Tibial nerve (tissue), 4 donors: ENCODE results near the gene TKFC. TPM values are rescaled to one million over a fixed set of nuclear protein-coding genes. Genes with fewer than 3 reads are reported as not detected.

Experiments used
- DNase-seq, 2 donors: peaks; one replicate each; pipeline ENCODE4 v3.0.0-alpha.2; 2019; ENCODE audit warnings: low spot score in 2 of 2
- H3K27ac ChIP-seq, 4 donors: fragments of 200-600 bp; sonication (generic) in 3 of 4; one replicate each; pipeline ENCODE4 v1.5.1; 2017 to 2019; ENCODE audit warnings: mild to moderate bottlenecking in 1 of 4
- H3K27me3 ChIP-seq, 2 donors: fragments of 200-600 bp; sonication (generic) in 1 of 2; one replicate each; pipeline versions ENCODE4 v1.5.1 to v1.6.0; 2017 to 2019
- H3K36me3 ChIP-seq, 3 donors: fragments of 200-600 bp; sonication (generic); one replicate each; pipeline ENCODE4 v1.5.1; 2018 to 2019
- H3K4me1 ChIP-seq, 4 donors: fragments of 200-600 bp; sonication (generic) in 3 of 4; one replicate each; pipeline ENCODE4 v1.5.1; 2017 to 2019
- H3K4me3 ChIP-seq, 4 donors: fragments of 200-600 bp; sonication (generic) in 3 of 4; one replicate each; pipeline ENCODE4 v1.5.1; 2017 to 2019; ENCODE audit warnings: mild to moderate bottlenecking in 1 of 4, moderate library complexity in 1 of 4
- H3K9me3 ChIP-seq, 4 donors: fragments of 200-600 bp; sonication (generic) in 3 of 4; one replicate each; pipeline ENCODE4 v1.5.1; 2017 to 2019
- EP300 ChIP-seq, 2 donors: sonication (generic); formaldehyde crosslinking; IDR thresholded peaks; one replicate each; pipeline ENCODE4 v1.6.1; 2017; ENCODE audit warnings: antibody characterized with exemption in 2 of 2, mild to moderate bottlenecking in 1 of 2
- POLR2A ChIP-seq, 2 donors: fragments of 450-650 bp; IDR thresholded peaks; one replicate each; pipeline ENCODE4 v1.6.1; 2017; ENCODE audit warnings: antibody characterized with exemption in 2 of 2, mild to moderate bottlenecking in 2 of 2, moderate library complexity in 2 of 2
- WGBS, 2 donors: methylation state at CpG; one replicate each; pipeline ENCODE4 v1.1.5; 2018; 5-methylcytosine and 5-hydroxymethylcytosine counted together
- total RNA-seq, 4 donors: library from RNA; depleted of rRNA; stranded (reverse); fragments of >200 nt; gene quantifications; one replicate each; pipeline ENCODE4 v1.1.0, GENCODE V29; 2016
- TF ChIP-seq, protein P1 (sequence below), 5 experiments: fragments of 200-600 bp in 3 of 5; fragments of 450-650 bp in 2 of 5; sonication (generic) in 3 of 5; IDR thresholded peaks; one replicate each; pipeline ENCODE4 v1.5.1; 2016 to 2019; ENCODE audit warnings: antibody characterized with exemption in 5 of 5, mild to moderate bottlenecking in 3 of 5, moderate library complexity in 2 of 5

Gene TKFC
- total RNA-seq, 4 donors from 2014 or later = 15.0 to 39.6 (median 24.5) TPM

DNA sequence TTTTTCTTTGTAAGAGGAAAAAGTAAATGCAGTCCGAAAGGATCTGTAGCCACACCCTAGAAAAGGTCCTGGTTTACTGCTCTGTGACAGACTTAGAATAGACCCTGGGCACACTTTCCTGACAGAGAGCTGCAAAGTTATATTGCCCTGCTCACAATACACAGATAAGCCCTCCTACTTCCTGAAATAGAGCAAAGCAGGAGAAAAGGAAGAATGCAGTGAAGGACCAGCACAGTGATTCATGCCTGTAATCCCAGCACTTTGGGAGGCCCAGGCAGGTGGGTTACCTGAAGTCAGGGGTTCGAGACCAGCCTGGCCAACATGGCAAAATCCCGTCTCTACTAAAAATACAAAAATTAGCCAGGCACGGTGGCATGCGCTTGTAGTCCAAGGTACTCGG, 26.5 kb downstream of the TKFC start:
- no peaks in the 10 kb centered on the region for H3K9me3 ChIP-seq
- TF ChIP-seq, protein P1, sequence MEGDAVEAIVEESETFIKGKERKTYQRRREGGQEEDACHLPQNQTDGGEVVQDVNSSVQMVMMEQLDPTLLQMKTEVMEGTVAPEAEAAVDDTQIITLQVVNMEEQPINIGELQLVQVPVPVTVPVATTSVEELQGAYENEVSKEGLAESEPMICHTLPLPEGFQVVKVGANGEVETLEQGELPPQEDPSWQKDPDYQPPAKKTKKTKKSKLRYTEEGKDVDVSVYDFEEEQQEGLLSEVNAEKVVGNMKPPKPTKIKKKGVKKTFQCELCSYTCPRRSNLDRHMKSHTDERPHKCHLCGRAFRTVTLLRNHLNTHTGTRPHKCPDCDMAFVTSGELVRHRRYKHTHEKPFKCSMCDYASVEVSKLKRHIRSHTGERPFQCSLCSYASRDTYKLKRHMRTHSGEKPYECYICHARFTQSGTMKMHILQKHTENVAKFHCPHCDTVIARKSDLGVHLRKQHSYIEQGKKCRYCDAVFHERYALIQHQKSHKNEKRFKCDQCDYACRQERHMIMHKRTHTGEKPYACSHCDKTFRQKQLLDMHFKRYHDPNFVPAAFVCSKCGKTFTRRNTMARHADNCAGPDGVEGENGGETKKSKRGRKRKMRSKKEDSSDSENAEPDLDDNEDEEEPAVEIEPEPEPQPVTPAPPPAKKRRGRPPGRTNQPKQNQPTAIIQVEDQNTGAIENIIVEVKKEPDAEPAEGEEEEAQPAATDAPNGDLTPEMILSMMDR (IDR thresholded peaks at IDR 0.05) = no peak
- no peak for TF ChIP-seq POLR2A (IDR thresholded peaks at IDR 0.05)
- TF ChIP-seq EP300 (IDR thresholded peaks at IDR 0.05) = no peak
- 87 to 92% methylated on average over 6 of the region's 6 CpGs for WGBS, 2 donors
- H3K27ac ChIP-seq = peak overlapping the region in 1 of 4 donors; percentile 49
- no peak overlapping the region for H3K4me3 ChIP-seq
- peaks cover 0 to 28% (median 4%) of the 10 kb centered on the region in 3 donors for H3K36me3 ChIP-seq
- no peaks in the 10 kb centered on the region for H3K27me3 ChIP-seq
- DNase-seq = no peak
- H3K4me1 ChIP-seq = peaks cover 0 to 38% (median 19%) of the 10 kb centered on the region in 4 donors

DNA sequence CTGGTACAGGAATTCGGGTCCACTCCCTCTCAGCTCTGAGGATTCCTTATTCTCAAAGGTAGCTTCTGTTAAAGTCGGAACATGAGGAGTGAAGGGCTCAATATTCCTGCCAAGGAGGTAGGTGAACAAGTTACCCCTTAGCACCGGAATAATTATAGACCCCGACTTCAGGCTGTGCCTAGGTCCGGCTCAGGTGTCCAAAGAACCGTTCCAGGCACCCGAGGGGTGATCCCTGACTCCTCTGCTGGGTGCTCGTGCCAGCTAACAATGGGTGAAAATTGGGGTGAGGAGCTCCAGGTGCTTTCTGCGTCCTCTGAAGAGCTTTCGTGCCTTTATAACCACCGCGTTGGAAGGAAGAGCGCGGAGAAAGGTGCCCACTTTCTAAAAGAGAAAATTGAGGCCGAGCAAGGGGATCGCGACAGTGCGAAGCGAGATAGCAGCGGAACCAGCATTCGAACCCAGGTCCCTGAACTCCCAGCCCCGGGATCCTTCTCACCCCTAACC, 28.3 kb downstream of the TKFC start:
- 3 to 4% methylated on average over 22 of the region's 22 CpGs for WGBS, 2 donors
- no peak for DNase-seq
- TF ChIP-seq EP300 (IDR thresholded peaks at IDR 0.05) = no peak
- TF ChIP-seq, protein P1 (IDR thresholded peaks at IDR 0.05) = no peak
- TF ChIP-seq POLR2A (IDR thresholded peaks at IDR 0.05) = no peak

DNA sequence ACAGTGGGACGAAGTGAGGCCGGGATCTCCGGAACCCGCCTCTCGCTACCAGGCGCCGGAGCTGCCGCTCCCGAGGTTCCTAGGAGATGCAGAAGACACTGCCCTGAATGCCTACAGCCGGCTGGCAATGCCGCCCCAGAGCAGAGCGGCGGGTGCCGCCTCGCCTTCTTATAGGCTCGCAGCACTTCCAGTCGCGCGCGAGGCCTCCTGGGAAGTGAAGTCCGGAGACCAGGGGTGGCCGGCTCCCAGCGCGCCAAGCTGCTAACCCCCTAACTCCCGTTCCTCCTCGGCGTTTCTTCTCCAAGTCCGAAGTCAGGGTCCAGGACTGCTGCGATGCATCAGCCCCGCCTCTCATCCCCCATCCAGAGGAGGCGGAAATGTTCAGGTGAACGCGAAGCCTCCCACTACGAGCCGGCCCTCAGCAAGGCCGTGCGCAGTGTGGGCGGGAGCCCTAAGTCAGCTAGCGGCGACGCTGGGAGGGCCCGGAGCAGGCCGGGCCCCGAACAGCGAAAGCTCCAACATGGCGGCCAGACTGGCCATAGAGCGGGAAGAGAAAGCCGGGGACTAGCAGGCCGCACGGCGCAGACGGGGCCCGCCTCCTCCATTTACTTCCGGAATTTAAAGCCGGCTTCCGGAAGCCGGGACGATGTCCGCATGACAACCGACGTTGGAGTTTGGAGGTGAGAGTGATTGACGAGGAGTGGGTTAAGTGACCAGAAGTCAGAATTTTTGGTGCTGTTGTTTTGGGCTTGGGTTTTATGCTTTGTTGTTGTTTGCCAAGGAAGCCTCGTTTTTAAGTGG, 28.9 kb downstream of the TKFC start, which contains the start of the genes CYB561A3 and TMEM138:
Gene CYB561A3 (minus strand): TSS at position 142 of the 801 bp plus-strand sequence. CDS start 5,169 bp downstream, outside the sequence.
Gene TMEM138 (plus strand): TSS at position 634 of the 801 bp plus-strand sequence. CDS start 2,017 bp downstream, outside the sequence.
- peak within 1 kb of the TSS; percentile 93 to 99 (median 98) for H3K27ac ChIP-seq
- H3K4me1 ChIP-seq = peaks cover 0 to 38% (median 18%) of the 10 kb centered on the region in 4 donors
- DNase-seq = peak; percentile 83 to 87
- TF ChIP-seq, protein P1 (IDR thresholded peaks at IDR 0.05) = peak in 2 of 5 experiments; percentile 10 to 38
- peak; percentile 65 to 96 for TF ChIP-seq EP300 (IDR thresholded peaks at IDR 0.05)
- peak; percentile 60 to 74 for TF ChIP-seq POLR2A (IDR thresholded peaks at IDR 0.05)
- H3K9me3 ChIP-seq = no peaks in the 10 kb centered on the region
- 0% methylated on average over 51 to 53 of the region's 63 CpGs for WGBS, 2 donors
- H3K36me3 ChIP-seq = peaks cover 0 to 31% (median 26%) of the 10 kb centered on the region in 3 donors
- H3K27me3 ChIP-seq = no peaks in the 10 kb centered on the region
- peak within 1 kb of the TSS; percentile 63 to 96 (median 74) for H3K4me3 ChIP-seq

More for the DNA sequence above, 28.3 kb downstream of the TKFC start:
- Histone ChIP-seq H3K9me3 (no peaks in the 10 kb centered on the region), H3K4me1 (peaks cover 0 to 38% (median 18%) of the 10 kb centered on the region in 4 donors), H3K36me3 (peaks cover 0 to 30% (median 21%) of the 10 kb centered on the region in 3 donors), H3K27me3 (no peaks in the 10 kb centered on the region), H3K27ac (peak overlapping the region; percentile 93 to 99 (median 98)), H3K4me3 (peak overlapping the region; percentile 63 to 96 (median 74))

DNA sequence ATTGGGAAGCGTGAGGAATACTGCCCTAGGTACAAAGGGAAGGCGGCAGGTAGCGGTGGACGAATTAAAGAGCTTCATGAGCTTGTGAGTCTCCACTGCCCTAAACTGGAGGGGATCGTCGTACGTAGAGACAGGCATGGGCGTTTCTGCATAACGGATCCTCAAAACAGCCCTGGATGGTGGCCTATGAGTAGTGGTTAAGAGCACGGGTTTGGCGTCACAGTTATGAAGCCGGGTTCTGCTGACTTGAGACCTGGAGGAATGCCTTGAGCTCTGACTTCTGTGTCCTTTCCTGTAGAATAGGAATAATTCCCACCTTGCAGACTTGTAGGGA, 29.5 kb downstream of the TKFC start:
- Histone ChIP-seq H3K27ac (peak overlapping the region; percentile 93 to 99 (median 98)), H3K4me3 (peak overlapping the region; percentile 63 to 96 (median 74)), H3K9me3 (no peaks in the 10 kb centered on the region), H3K27me3 (no peaks in the 10 kb centered on the region), H3K4me1 (peaks cover 0 to 38% (median 18%) of the 10 kb centered on the region in 4 donors), H3K36me3 (peaks cover 0 to 37% (median 31%) of the 10 kb centered on the region in 3 donors)
- TF ChIP-seq, protein P1 (IDR thresholded peaks at IDR 0.05) = no peak
- TF ChIP-seq EP300 (IDR thresholded peaks at IDR 0.05) = no peak
- TF ChIP-seq POLR2A (IDR thresholded peaks at IDR 0.05) = no peak
- no peak for DNase-seq
- WGBS, 2 donors = 0 to 1% methylated on average over 12 of the region's 12 CpGs
